Erythroblast (primary cell): ENCODE results near the gene PIK3R1.

ENCODE experiments used
- GATA1 ChIP-seq: IDR thresholded peaks from 2 replicates; pipeline ENCODE4 v1.6.1; 2011; ENCODE audit warnings: low read depth, mild to moderate bottlenecking, control low read depth, low read length, moderate library complexity
- POLR2A ChIP-seq: IDR thresholded peaks from 2 replicates; pipeline ENCODE4 v1.6.1; 2011; ENCODE audit warnings: mild to moderate bottlenecking, low read length

DNA sequence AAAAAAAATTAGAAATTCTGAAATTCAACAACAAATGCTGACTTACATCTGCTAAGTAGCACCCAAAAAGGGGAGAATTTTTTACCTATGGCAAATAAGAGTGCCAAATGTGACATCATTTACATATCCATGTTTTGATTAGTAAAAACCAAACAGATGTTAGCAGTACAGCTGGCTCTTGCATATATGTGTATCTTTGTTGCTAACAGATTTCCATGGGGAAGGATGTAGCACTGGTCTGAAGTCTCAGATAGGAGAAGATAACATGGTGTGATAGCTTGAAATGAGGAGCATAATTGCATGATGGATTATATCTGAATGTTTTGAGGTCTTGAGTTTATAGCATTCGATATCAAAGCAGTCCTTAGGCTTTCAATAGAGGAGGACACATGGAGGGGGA lies 17.5 kb downstream of the PIK3R1 start:
- TF ChIP-seq POLR2A (no peak), GATA1 (no peak)
